ENCODE measurements around the gene ZNF385C. TPM values are rescaled to one million over a fixed set of nuclear protein-coding genes. Genes with fewer than 3 reads are reported as not detected.

The ZNF385C gene
- total RNA-seq, 1 experiment from 2014 or later: 1.1 TPM

DNA sequence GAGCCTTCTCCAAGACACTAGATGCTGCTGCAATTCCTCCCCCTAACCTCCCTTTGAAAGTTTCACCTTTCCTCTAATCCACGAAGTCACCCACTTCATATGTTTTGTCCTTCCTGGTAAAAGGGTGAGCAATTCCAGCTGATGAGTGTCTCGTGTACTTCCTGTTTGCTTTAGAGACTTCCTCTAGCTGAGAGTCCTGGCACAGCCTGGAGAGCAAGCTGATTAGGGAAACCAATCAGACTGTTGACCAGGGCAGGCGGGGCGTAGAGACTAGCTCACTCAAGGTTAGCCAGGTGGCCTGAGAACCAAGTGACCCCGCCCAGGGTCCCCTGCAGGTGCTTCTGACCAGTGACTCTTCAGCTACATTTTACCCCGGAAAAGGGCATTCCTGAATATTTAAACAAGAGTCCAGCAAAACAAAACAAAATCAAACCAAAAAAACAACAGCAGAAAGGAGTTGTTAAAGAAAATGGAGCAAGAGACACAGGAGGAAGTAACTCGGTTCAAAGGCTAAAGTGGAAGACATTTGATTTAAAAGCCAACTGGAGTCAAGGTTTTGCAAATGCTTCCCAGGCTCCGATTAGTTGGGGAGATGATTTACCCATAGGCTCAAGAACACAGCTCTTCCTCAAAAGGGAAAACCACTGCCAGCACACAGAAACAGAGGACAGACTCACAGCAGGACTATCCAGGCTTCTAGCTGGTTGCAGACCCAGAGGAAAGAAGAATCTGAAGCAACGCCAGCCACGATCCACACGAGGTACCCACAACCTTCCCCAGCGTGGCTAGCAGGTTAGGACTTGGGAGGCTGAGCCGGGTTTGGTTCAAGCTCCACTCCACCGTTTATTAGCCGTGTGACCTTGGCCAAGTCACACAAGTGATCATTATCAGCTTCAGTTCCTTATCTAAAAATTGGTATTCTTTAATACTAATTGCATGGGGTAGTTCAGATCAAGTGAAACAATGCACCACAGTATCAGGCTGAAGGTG lies 37.7 kb upstream of the ZNF385C start:
- H4K20me1 ChIP-seq (ENCODE audit: insufficient read depth): no peaks in the 10 kb centered on the region
- H3K27ac ChIP-seq (ENCODE audit: low read depth, low read length): no peak overlapping the region
- H3K9me3 ChIP-seq (ENCODE audit: control insufficient read depth in 1 of 2, insufficient read depth in 1 of 2, low read depth in 1 of 2, low read length in 2 of 2): no peaks in the 10 kb centered on the region
- TF ChIP-seq TCF7L2 (IDR thresholded peaks at IDR 0.05; ENCODE audit: borderline replicate concordance, extremely low read depth, insufficient read depth, insufficient read length) (no peak), SIN3A (IDR thresholded peaks at IDR 0.05; ENCODE audit: low read depth) (no peak), POLR2A (IDR thresholded peaks at IDR 0.05; ENCODE audit: borderline replicate concordance, extremely low read depth, insufficient read depth, insufficient read length) (no peak), SRF (IDR thresholded peaks at IDR 0.05; ENCODE audit: low read depth) (no peak), EZH2phosphoT487 (IDR thresholded peaks at IDR 0.05; ENCODE audit: borderline replicate concordance) (no peak), FOSL1 (IDR thresholded peaks at IDR 0.05; ENCODE audit: low read depth) (no peak), EZH2 (IDR thresholded peaks at IDR 0.05) (no peak), ZNF274 (IDR thresholded peaks at IDR 0.05; ENCODE audit: low read depth, low read length) (no peak), EGR1 (IDR thresholded peaks at IDR 0.05; ENCODE audit: low read depth) (no peak), CEBPB (IDR thresholded peaks at IDR 0.05; ENCODE audit: low read depth) (no peak), RAD21 (IDR thresholded peaks at IDR 0.05; ENCODE audit: low read depth) (no peak), YY1 (IDR thresholded peaks at IDR 0.05; ENCODE audit: extremely low read depth, insufficient replicate concordance, low read depth, low read length) (no peak), SP1 (IDR thresholded peaks at IDR 0.05; ENCODE audit: low read depth) (no peak), CBX3 (IDR thresholded peaks at IDR 0.05; ENCODE audit: low read depth) (no peak)
- TF ChIP-seq, protein P1, sequence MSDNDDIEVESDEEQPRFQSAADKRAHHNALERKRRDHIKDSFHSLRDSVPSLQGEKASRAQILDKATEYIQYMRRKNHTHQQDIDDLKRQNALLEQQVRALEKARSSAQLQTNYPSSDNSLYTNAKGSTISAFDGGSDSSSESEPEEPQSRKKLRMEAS (IDR thresholded peaks at IDR 0.05): no peak
- TF ChIP-seq, protein P2, sequence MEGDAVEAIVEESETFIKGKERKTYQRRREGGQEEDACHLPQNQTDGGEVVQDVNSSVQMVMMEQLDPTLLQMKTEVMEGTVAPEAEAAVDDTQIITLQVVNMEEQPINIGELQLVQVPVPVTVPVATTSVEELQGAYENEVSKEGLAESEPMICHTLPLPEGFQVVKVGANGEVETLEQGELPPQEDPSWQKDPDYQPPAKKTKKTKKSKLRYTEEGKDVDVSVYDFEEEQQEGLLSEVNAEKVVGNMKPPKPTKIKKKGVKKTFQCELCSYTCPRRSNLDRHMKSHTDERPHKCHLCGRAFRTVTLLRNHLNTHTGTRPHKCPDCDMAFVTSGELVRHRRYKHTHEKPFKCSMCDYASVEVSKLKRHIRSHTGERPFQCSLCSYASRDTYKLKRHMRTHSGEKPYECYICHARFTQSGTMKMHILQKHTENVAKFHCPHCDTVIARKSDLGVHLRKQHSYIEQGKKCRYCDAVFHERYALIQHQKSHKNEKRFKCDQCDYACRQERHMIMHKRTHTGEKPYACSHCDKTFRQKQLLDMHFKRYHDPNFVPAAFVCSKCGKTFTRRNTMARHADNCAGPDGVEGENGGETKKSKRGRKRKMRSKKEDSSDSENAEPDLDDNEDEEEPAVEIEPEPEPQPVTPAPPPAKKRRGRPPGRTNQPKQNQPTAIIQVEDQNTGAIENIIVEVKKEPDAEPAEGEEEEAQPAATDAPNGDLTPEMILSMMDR (IDR thresholded peaks at IDR 0.05 in 2 of 3, conservative IDR thresholded peaks at IDR 0.05 in 1 of 3; ENCODE audit: borderline replicate concordance in 1 of 3, insufficient read depth in 1 of 3, low read depth in 2 of 3, low read length in 2 of 3): no peak
- TF ChIP-seq, protein P3, sequence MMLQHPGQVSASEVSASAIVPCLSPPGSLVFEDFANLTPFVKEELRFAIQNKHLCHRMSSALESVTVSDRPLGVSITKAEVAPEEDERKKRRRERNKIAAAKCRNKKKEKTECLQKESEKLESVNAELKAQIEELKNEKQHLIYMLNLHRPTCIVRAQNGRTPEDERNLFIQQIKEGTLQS (IDR thresholded peaks at IDR 0.05): no peak
- TF ChIP-seq, protein P4, sequence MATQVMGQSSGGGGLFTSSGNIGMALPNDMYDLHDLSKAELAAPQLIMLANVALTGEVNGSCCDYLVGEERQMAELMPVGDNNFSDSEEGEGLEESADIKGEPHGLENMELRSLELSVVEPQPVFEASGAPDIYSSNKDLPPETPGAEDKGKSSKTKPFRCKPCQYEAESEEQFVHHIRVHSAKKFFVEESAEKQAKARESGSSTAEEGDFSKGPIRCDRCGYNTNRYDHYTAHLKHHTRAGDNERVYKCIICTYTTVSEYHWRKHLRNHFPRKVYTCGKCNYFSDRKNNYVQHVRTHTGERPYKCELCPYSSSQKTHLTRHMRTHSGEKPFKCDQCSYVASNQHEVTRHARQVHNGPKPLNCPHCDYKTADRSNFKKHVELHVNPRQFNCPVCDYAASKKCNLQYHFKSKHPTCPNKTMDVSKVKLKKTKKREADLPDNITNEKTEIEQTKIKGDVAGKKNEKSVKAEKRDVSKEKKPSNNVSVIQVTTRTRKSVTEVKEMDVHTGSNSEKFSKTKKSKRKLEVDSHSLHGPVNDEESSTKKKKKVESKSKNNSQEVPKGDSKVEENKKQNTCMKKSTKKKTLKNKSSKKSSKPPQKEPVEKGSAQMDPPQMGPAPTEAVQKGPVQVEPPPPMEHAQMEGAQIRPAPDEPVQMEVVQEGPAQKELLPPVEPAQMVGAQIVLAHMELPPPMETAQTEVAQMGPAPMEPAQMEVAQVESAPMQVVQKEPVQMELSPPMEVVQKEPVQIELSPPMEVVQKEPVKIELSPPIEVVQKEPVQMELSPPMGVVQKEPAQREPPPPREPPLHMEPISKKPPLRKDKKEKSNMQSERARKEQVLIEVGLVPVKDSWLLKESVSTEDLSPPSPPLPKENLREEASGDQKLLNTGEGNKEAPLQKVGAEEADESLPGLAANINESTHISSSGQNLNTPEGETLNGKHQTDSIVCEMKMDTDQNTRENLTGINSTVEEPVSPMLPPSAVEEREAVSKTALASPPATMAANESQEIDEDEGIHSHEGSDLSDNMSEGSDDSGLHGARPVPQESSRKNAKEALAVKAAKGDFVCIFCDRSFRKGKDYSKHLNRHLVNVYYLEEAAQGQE (IDR thresholded peaks at IDR 0.05; ENCODE audit: low read depth): no peak
- DNase-seq (ENCODE audit: low read depth, low spot score) (peak; percentile 7), ATAC-seq (no peak)
- ChIA-PET POLR2A (no interaction called here), RAD21 (ENCODE audit: low non-redundant PET in 1 of 2, low total read pairs in 2 of 2, uncharacterized antibody in 2 of 2, unreplicated experiment in 2 of 2) (no interaction called here), CTCF (interaction anchor here (0.9 to 1.1 kb wide), 2 partner anchors 107 to 391 kb away, joined by 3 to 4 read pairs; no protein-coding TSS in a partner anchor)
- no peaks in the 10 kb centered on the region for H3K27me3 ChIP-seq (ENCODE audit: insufficient read depth, low read length)
- no TSS peak for BruUV-seq (replicated peaks)
- peaks cover 0 to 11% of the 10 kb centered on the region in 2 experiments; a peak in 2 of 4 replicates for H3K4me1 ChIP-seq (ENCODE audit: control insufficient read depth in 1 of 2, insufficient read depth in 2 of 2, low read length in 2 of 2)
- intact Hi-C loops (cut with micrococcal nuclease): no loop called here
- no peak overlapping the region for H3K4me3 ChIP-seq (replicated peaks in 1 of 2; ENCODE audit: low read depth in 1 of 2, low read length in 2 of 2)
- H3K4me2 ChIP-seq (ENCODE audit: low read length): peak overlapping the region; percentile 17; the same call in 1 of the 2 replicates
- peaks cover under 1 to 10% of the 10 kb centered on the region in 2 experiments; a peak in 3 of 4 replicates for H3K36me3 ChIP-seq (ENCODE audit: control insufficient read depth in 1 of 2, insufficient read depth in 2 of 2, low read length in 2 of 2)
- H3K9me2 ChIP-seq (ENCODE audit: insufficient read depth): no peaks in the 10 kb centered on the region
- H2AFZ ChIP-seq (ENCODE audit: low read depth, low read length, poor library complexity, severe bottlenecking): no peak overlapping the region
- no peak overlapping the region for H3K9ac ChIP-seq (ENCODE audit: low read length)
- peaks cover 96% of the 10 kb centered on the region for H3K79me2 ChIP-seq (ENCODE audit: insufficient read depth, low read length)
